Smooth muscle cell (in vitro differentiated cells): ENCODE results near the gene BTBD19. TPM values are rescaled to one million over a fixed set of nuclear protein-coding genes. Genes with fewer than 3 reads are reported as not detected.

Experiments used
- DNase-seq: peaks from one replicate; lab custom pipeline; 2025; ENCODE audit not compliant: unreplicated experiment; lab: John Stamatoyannopoulos, UW
- H2AFZ ChIP-seq: fragments of 200-600 bp; sonication (generic); 2 replicates; pipeline ENCODE4 v1.6.0; 2016; ENCODE audit warnings: antibody characterized with exemption, low read depth, mild to moderate bottlenecking
- H3F3A ChIP-seq: fragments of 200-600 bp; sonication (generic); 2 replicates; pipeline ENCODE4 v1.6.0; 2017; ENCODE audit warnings: antibody characterized with exemption, low read depth
- H3K27ac ChIP-seq: fragments of 200-600 bp; sonication (generic); 2 replicates; pipeline ENCODE4 v1.5.1; 2016; ENCODE audit warnings: low read depth, mild to moderate bottlenecking
- H3K27me3 ChIP-seq: fragments of 200-600 bp; sonication (generic); 2 replicates; pipeline ENCODE4 v1.6.1; 2016; ENCODE audit warnings: low read depth, mild to moderate bottlenecking
- H3K36me3 ChIP-seq: fragments of 200-600 bp; sonication (generic); 2 replicates; pipeline ENCODE4 v1.5.1; 2016; ENCODE audit warnings: low read depth
- H3K4me1 ChIP-seq: fragments of 200-600 bp; sonication (generic); 2 replicates; pipeline ENCODE4 v1.5.1; 2016; ENCODE audit warnings: low read depth
- H3K4me2 ChIP-seq: fragments of 200-600 bp; sonication (generic); 2 replicates; pipeline ENCODE4 v1.6.0; 2016; ENCODE audit warnings: mild to moderate bottlenecking
- H3K4me3 ChIP-seq: fragments of 200-600 bp; sonication (generic); 2 replicates; pipeline ENCODE4 v1.5.1; 2016; ENCODE audit warnings: mild to moderate bottlenecking
- H3K79me2 ChIP-seq: fragments of 200-600 bp; sonication (generic); 2 replicates; pipeline ENCODE4 v1.6.0; 2016; ENCODE audit warnings: low read depth, mild to moderate bottlenecking
- H3K9ac ChIP-seq: fragments of 200-600 bp; sonication (generic); 2 replicates; pipeline ENCODE4 v1.6.0; 2016; ENCODE audit warnings: low read depth
- H3K9me3 ChIP-seq: fragments of 200-600 bp; sonication (generic); replicated peaks from 2 replicates; pipeline ENCODE4 v1.5.1; 2016; ENCODE audit warnings: low read depth
- H4K20me1 ChIP-seq: fragments of 200-600 bp; sonication (generic); 2 replicates; pipeline ENCODE4 v1.6.0; 2016; ENCODE audit warnings: low read depth
- WGBS: methylation state at CpG from one replicate; pipeline ENCODE4 v1.1.7; 2016; ENCODE audit warnings: low lambda C conversion rate; 5-methylcytosine and 5-hydroxymethylcytosine counted together
- polyA plus RNA-seq: library from polyadenylated mRNA; unstranded; fragments of >200 nt; fragmentation: Nextera tagmentation; extraction: Ambion mirVana; gene quantifications from 2 replicates; pipeline ENCODE4 v1.2.1, GENCODE V29; 2016
- total RNA-seq: library from RNA; depleted of rRNA; stranded (reverse); fragments of >200 nt; gene quantifications from 2 replicates; pipeline ENCODE4 v1.2.3, GENCODE V29; 2014
- TF ChIP-seq, protein P1 (sequence below): fragments of 200-600 bp; sonication (generic); IDR thresholded peaks from 2 replicates; pipeline ENCODE4 v1.5.1; 2017; ENCODE audit warnings: borderline replicate concordance, mild to moderate bottlenecking, antibody characterized with exemption; ENCODE audit not compliant: insufficient read depth, poor library complexity, severe bottlenecking

The BTBD19 gene
- total and polyA plus RNA-seq, 2 experiments from 2014 or later = 11.0 to 11.9 TPM

DNA sequence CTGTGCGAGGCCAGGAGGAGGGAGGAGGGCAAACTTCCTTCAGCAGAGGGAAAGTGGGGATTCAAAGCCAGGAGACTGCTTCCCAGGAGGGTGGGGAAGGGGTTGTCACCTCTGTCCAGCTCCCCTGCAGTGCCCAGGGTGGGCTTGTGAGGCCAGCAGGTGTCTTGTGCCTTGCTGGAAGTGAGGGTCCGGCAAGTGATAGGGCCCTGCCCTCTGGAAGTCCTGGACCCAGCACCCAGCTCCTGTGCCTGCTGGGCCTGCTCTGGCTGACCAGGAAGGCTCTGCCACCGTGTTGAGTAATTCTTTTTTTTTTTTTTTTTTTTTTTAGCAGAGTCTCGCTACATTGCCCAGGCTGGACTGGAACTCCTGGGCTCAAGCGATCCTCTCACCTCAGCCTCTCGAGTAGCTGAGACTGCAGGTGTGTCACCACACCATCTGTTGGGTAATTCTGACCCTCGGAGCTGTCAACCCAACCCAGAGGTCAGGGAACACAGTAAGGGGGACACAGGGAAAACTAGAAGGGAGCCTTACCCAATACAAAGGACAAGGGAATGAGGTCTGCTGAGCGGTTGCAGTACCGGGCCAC lies 21.4 kb upstream of the BTBD19 start:
- Histone ChIP-seq H3K36me3 (no peaks in the 10 kb centered on the region), H2AFZ (no peak overlapping the region), H3K9me3 (no peaks in the 10 kb centered on the region), H3K4me3 (no peak overlapping the region), H3K27me3 (no peaks in the 10 kb centered on the region), H3K9ac (no peak overlapping the region), H4K20me1 (no peaks in the 10 kb centered on the region), H3F3A (peaks cover 10% of the 10 kb centered on the region), H3K27ac (no peak overlapping the region), H3K4me2 (no peak overlapping the region), H3K4me1 (peaks cover 12% of the 10 kb centered on the region), H3K79me2 (no peaks in the 10 kb centered on the region)
- 89% methylated on average over 9 of the region's 9 CpGs for WGBS
- DNase-seq = no peak
- TF ChIP-seq, protein P1, sequence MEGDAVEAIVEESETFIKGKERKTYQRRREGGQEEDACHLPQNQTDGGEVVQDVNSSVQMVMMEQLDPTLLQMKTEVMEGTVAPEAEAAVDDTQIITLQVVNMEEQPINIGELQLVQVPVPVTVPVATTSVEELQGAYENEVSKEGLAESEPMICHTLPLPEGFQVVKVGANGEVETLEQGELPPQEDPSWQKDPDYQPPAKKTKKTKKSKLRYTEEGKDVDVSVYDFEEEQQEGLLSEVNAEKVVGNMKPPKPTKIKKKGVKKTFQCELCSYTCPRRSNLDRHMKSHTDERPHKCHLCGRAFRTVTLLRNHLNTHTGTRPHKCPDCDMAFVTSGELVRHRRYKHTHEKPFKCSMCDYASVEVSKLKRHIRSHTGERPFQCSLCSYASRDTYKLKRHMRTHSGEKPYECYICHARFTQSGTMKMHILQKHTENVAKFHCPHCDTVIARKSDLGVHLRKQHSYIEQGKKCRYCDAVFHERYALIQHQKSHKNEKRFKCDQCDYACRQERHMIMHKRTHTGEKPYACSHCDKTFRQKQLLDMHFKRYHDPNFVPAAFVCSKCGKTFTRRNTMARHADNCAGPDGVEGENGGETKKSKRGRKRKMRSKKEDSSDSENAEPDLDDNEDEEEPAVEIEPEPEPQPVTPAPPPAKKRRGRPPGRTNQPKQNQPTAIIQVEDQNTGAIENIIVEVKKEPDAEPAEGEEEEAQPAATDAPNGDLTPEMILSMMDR = no peak

DNA sequence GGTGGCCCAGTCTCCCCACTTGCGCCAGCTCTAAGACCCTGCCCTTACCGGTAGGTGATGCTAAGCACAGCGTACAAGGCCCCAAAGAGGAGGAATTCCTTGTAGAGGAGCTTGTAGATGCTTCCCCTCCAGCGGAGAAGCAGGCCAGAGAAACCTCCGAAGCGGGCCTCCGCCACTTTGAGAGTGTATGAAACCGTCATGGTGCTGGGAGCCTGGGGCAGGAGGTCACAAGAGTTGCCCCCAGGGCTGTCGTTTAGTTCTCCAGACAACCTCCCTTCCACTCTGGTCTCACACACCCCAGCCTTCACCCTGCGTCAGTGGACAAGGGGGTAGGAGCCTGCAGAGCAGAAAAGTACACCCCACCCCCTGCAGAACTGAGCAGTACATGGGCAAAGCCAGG lies 20.8 kb upstream of the BTBD19 start:
- Histone ChIP-seq H2AFZ (no peak overlapping the region), H3K27me3 (no peaks in the 10 kb centered on the region), H3K9ac (no peak overlapping the region), H3K4me1 (peaks cover 12% of the 10 kb centered on the region), H3K9me3 (no peaks in the 10 kb centered on the region), H3K27ac (no peak overlapping the region), H3K79me2 (no peaks in the 10 kb centered on the region), H4K20me1 (no peaks in the 10 kb centered on the region), H3K4me2 (no peak overlapping the region), H3K36me3 (no peaks in the 10 kb centered on the region), H3K4me3 (no peak overlapping the region), H3F3A (peaks cover 10% of the 10 kb centered on the region)
- 90% methylated on average over 10 of the region's 10 CpGs for WGBS
- no peak for DNase-seq
- TF ChIP-seq, protein P1 = no peak

DNA sequence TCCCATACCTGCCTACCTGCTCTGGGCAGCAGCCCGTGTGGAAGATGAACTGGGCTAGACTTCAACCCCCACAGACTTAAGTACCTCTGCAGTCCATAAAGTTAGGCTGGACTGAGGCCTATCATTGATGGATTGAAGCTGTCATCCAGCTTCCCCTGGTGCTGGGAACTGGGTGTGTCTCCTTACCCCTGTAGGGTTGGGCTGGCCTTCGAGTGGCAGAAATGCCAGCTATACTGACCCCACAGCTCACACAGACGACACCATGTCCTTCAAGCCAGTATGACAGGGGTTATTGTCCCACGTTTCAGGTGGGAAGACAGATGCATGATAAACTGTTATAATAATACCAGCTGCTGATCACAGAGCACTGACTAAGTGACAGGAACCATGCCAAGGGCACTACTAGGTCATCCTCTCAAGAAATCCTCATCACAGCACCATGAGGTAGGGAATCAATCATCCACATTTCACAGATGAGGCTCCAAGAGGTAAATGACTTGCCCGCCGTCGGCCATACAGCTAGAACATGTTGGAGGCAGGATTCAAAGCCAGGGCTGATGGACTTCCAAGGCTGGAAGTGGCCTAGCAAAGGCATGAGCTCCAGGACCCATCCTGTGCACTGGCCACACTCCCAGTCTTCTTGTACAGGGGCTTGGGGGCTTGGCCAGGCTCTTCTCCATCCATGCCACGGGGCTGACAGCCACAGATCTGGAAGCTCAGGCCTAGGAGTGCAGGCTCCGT lies 20.0 kb upstream of the BTBD19 start, which contains the start of gene BEST4:
TSS of gene BEST4 (minus strand) at position 51 of the 741 bp plus-strand sequence. CDS start 465 bp downstream, outside the sequence.
- Histone ChIP-seq H3K27ac (no peak within 1 kb of the TSS), H4K20me1 (no peaks in the 10 kb centered on the region), H3K4me1 (peaks cover 12% of the 10 kb centered on the region), H3K4me3 (no peak within 1 kb of the TSS), H2AFZ (no peak within 1 kb of the TSS), H3K27me3 (no peaks in the 10 kb centered on the region), H3K79me2 (no peaks in the 10 kb centered on the region), H3K9me3 (no peaks in the 10 kb centered on the region), H3K4me2 (no peak within 1 kb of the TSS), H3F3A (peaks cover 10% of the 10 kb centered on the region), H3K36me3 (no peaks in the 10 kb centered on the region), H3K9ac (no peak within 1 kb of the TSS)
- TF ChIP-seq, protein P1 = no peak
- no peak for DNase-seq
- WGBS = 96% methylated on average over 9 of the region's 9 CpGs
